ENCODE data around the gene FAM89A. TPM values are rescaled to one million over a fixed set of nuclear protein-coding genes. Genes with fewer than 3 reads are reported as not detected.
A peak's percentile ranks its signal among the peaks of the same experiment; 100 is the strongest.

FAM89A gene
- total and polyA plus RNA-seq, 9 of the 15 experiments (the other 6 are each of a cell fraction or from before 2014, with no cell fraction given), result 8.7 to 66.2 (median 43.3) TPM

GRCh38 chr1:231072502-231073094, 32.5 kb upstream of the FAM89A start (continued):
- TF ChIP-seq ZBTB34 (CRISPR knock-in tag; IDR thresholded peaks at IDR 0.05) (no peak), CBFA2T2 (conservative IDR thresholded peaks at IDR 0.05) (no peak), HSF4 (CRISPR knock-in tag; IDR thresholded peaks at IDR 0.05; ENCODE audit: borderline replicate concordance) (peak; percentile 93), PML (IDR thresholded peaks at IDR 0.05; ENCODE audit: low read length) (no peak), E2F5 (CRISPR knock-in tag; IDR thresholded peaks at IDR 0.05) (no peak), HIVEP1 (CRISPR knock-in tag; IDR thresholded peaks at IDR 0.05) (peak; percentile 93), CEBPZ (IDR thresholded peaks at IDR 0.05; ENCODE audit: borderline replicate concordance, low read depth, low read length) (no peak), RNF219 (CRISPR knock-in tag; IDR thresholded peaks at IDR 0.05) (0 out of 2 replicates have a peak, but pooled peaks have one; percentile 37), ZNF282 (CRISPR knock-in tag; IDR thresholded peaks at IDR 0.05) (no peak), MAFF (IDR thresholded peaks at IDR 0.05; ENCODE audit: low read length) (no peak), ELK3 (CRISPR knock-in tag; IDR thresholded peaks at IDR 0.05) (peak; percentile 92), HMGN3 (IDR thresholded peaks at IDR 0.05; ENCODE audit: borderline replicate concordance, extremely low read depth, insufficient read length, low read depth, low read length) (no peak), POLR2AphosphoS2 (IDR thresholded peaks at IDR 0.05; ENCODE audit: low read length) (no peak), HEY1 (CRISPR knock-in tag; IDR thresholded peaks at IDR 0.05; ENCODE audit: borderline replicate concordance) (no peak), ZBTB17 (CRISPR knock-in tag; IDR thresholded peaks at IDR 0.05) (peak; percentile 94), ZNF395 (CRISPR knock-in tag; IDR thresholded peaks at IDR 0.05) (peak; percentile 78; the same call in 1 of the 2 replicates), ZNF699 (CRISPR knock-in tag; IDR thresholded peaks at IDR 0.05; ENCODE audit: insufficient replicate concordance) (peak; percentile 43)

All from K562 (cell line).